Omental fat pad (tissue), 4 donors: Measurements from ENCODE around the gene RUSF1. TPM values are rescaled to one million over a fixed set of nuclear protein-coding genes. Genes with fewer than 3 reads are reported as not detected.
"Not testable (repeated sequence)": the region's sequence is repeated elsewhere in the genome, so short reads cannot be mapped to it uniquely, and the experiment has no call there.

Experiments used
- ATAC-seq: fragments of 150-250 bp; one replicate; pipeline ENCODE4 v1.9.1; 2016; ENCODE audit warnings: mild to moderate bottlenecking, moderate library complexity; ENCODE audit not compliant: low FRiP score
- DNase-seq: peaks from one replicate; pipeline ENCODE4 v3.0.0-alpha.2; 2019; ENCODE audit warnings: low spot score
- CTCF ChIP-seq, 3 donors: fragments of 450-650 bp; IDR thresholded peaks; one replicate each; pipeline ENCODE4 v1.5.1; 2016 to 2017; ENCODE audit warnings: antibody characterized with exemption in 3 of 3, mild to moderate bottlenecking in 3 of 3, moderate library complexity in 2 of 3
- total RNA-seq, 4 donors: library from RNA; depleted of rRNA; stranded (reverse); fragments of >200 nt; gene quantifications; one replicate each; pipeline ENCODE4 v1.1.0, GENCODE V29; 2016

Gene RUSF1
- total RNA-seq, 4 donors from 2014 or later = 35.3 to 56.7 (median 48.9) TPM

- no peak for DNase-seq
- TF ChIP-seq CTCF (IDR thresholded peaks at IDR 0.05) = no peak
- ATAC-seq = no peak
Measured at GRCh38 chr16:31527734-31528274, 19.6 kb upstream of the RUSF1 start, which contains the start of gene AHSP. Gene AHSP, plus strand, starts transcription at chr16:31527900. Its CDS starts 240 bp downstream, at chr16:31528140.

- TF ChIP-seq CTCF (IDR thresholded peaks at IDR 0.05) = no peak
- DNase-seq (no peak), ATAC-seq (no peak)
Measured at GRCh38 chr16:31525113-31525512, 16.9 kb upstream of the RUSF1 start.

DNA sequence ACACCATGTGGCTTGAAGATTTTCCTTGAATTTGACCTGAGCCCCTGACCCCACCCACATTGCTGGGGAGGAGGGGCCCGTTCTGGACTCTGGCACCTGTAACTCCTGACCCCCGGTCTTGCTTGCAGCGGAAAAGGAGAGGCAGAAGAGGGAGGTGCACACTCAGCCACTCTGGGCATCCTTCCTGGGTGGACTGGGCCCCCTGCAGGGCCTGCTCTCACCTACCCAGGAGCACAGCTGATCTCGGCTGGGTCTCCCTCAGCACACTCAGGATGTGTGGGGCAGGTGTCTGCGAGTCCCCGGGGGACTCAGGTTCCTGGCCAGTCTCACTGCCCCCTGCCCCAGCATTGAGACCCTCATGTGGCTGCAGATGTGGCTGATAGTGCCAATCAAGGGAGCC, 15.6 kb upstream of the RUSF1 start:
- ATAC-seq, DNase-seq: not testable (repeated sequence)

DNA sequence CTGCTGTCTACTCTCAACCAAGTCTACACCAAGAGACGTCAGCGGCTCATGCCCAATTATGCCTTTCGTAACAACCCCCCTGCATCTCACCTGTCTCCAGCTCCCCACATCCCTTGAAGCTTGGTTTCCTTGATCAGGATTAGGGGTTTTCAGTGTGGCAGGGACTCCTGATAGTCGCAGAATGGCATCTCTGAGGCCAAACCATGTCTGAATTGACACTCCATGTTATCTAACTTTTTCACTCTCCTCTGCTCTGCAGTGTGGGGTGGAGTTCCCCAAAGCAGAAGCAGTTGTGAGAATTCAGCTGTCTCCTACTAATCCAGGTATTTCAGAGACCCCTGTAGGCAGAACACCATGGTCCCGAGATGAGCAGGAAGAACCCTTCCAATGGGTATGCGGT, 13.9 kb upstream of the RUSF1 start:
- ATAC-seq (no peak), DNase-seq (no peak)

DNA sequence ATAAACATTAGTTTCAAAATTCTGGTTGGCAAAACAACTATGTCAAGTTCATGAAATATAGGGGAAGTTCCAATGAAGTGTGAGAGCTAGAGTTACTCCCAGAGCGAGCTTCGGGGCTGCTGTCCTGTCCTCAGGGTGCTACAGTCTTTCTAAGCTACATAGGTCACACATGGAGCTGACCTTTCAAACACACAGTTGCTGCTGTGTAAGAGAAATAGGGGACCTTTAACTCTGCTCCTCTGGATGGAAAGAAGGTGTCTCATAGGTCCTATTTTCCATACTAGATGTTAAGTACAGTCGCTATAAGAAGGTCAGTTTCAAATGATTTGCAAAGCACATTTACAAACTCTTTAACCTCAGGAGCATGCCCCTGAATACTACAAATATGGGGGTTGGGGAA, 13.2 kb upstream of the RUSF1 start:
- no peak for TF ChIP-seq CTCF (IDR thresholded peaks at IDR 0.05)
- DNase-seq = no peak
- no peak for ATAC-seq

More for the DNA sequence above, 13.9 kb upstream of the RUSF1 start:
- no peak for TF ChIP-seq CTCF (IDR thresholded peaks at IDR 0.05)

GRCh38 chr16:31519759-31520431, 11.7 kb upstream of the RUSF1 start:
- no peak for TF ChIP-seq CTCF (IDR thresholded peaks at IDR 0.05)
- ATAC-seq (no peak), DNase-seq (no peak)

GRCh38 chr16:31517800-31518402, 9.7 kb upstream of the RUSF1 start:
- TF ChIP-seq CTCF (IDR thresholded peaks at IDR 0.05) = no peak
- DNase-seq = no peak

More at GRCh38 chr16:31517800-31518402, 9.7 kb upstream of the RUSF1 start:
- no peak for ATAC-seq
